B cell (primary cell): ENCODE measurements around the gene RACK1. TPM values are rescaled to one million over a fixed set of nuclear protein-coding genes. Genes with fewer than 3 reads are reported as not detected.
A peak's percentile ranks its signal among the peaks of the same experiment; 100 is the strongest.

Experiments
- ATAC-seq: fragments of 200-7000 bp; cut with Tn5 transposase; one replicate; pipeline ENCODE4 v1.10.0; 2021; ENCODE audit warnings: low read depth, mild to moderate bottlenecking, moderate number of reproducible peaks, moderate library complexity
- CTCF ChIA-PET: fragments of 350-600 bp; sonication (Branson Sonifier 250); formaldehyde crosslinking; loops from one replicate; lab custom pipeline; 2021; ENCODE audit warnings: antibody characterized with exemption, inconsistent platforms; lab: Charles Lee
- POLR2A ChIA-PET: fragments of 350-600 bp; sonication (Branson Sonifier 250); formaldehyde crosslinking; loops from one replicate; lab custom pipeline; 2021; ENCODE audit warnings: antibody characterized with exemption; lab: Charles Lee
- DNase-seq: peaks from one replicate; pipeline ENCODE4 v3.0.0; 2013
- H2AFZ ChIP-seq: 2 replicates; pipeline ENCODE4 v1.6.1; 2012; ENCODE audit warnings: mild to moderate bottlenecking, low read depth, low read length; ENCODE audit not compliant: insufficient read depth, poor library complexity, severe bottlenecking
- H3K27ac ChIP-seq, 2 donors: 1 replicate in 1 of 2; 2 replicates in 1 of 2; pipeline ENCODE4 v1.5.1; 2012 to 2013; ENCODE audit warnings: low read length in 2 of 2, mild to moderate bottlenecking in 2 of 2, moderate library complexity in 1 of 2
- H3K27me3 ChIP-seq, 4 experiments: fragments of 200-600 bp in 1 of 4; sonication (generic) in 1 of 4; replicated peaks in 1 of 4; 1 replicate in 2 of 4; 2 replicates in 2 of 4; pipeline versions ENCODE4 v1.6.1 to v1.7.0; 2013 to 2016; ENCODE audit warnings: low read length in 3 of 4, mild to moderate bottlenecking in 2 of 4, mixed read lengths in 1 of 4, moderate library complexity in 1 of 4; ENCODE audit not compliant: insufficient read depth in 4 of 4, control insufficient read depth in 3 of 4; ENCODE audit errors: control extremely low read depth in 1 of 4
- H3K36me3 ChIP-seq, 2 experiments: replicated peaks in 1 of 2; 1 replicate in 1 of 2; 2 replicates in 1 of 2; pipeline versions ENCODE4 v1.6.1 to v1.7.1; 2013; ENCODE audit warnings: low read length in 1 of 2; ENCODE audit not compliant: insufficient read depth in 2 of 2, control insufficient read depth in 1 of 2; ENCODE audit errors: control extremely low read depth in 1 of 2, extremely low read depth in 1 of 2
- H3K4me1 ChIP-seq, 2 donors: fragments of 200-600 bp in 1 of 2; sonication (generic) in 1 of 2; 1 replicate in 1 of 2; 2 replicates in 1 of 2; pipeline versions ENCODE4 v1.5.1 to v1.6.1; 2013 to 2017; ENCODE audit warnings: low read length in 2 of 2; ENCODE audit not compliant: control insufficient read depth in 2 of 2, insufficient read depth in 2 of 2
- H3K4me2 ChIP-seq: replicated peaks from 2 replicates; pipeline ENCODE3; 2012; ENCODE audit warnings: mild to moderate bottlenecking, low read depth, low read length; ENCODE audit not compliant: poor library complexity, severe bottlenecking
- H3K4me3 ChIP-seq, 5 experiments: fragments of 200-600 bp in 1 of 5; sonication (generic) in 1 of 5; 1 replicate in 3 of 5; 2 replicates in 2 of 5; pipeline versions ENCODE4 v1.5.1 to v1.7.0; 2011 to 2016; ENCODE audit warnings: low read length in 4 of 5, mild to moderate bottlenecking in 4 of 5, low read depth in 2 of 5, control low read depth in 1 of 5, moderate library complexity in 1 of 5; ENCODE audit not compliant: insufficient read depth in 1 of 5; ENCODE audit errors: control extremely low read depth in 1 of 5, extremely low read depth in 1 of 5
- H3K79me2 ChIP-seq: fragments of 200-600 bp; sonication (generic); one replicate; pipeline ENCODE4 v1.6.0; 2016; ENCODE audit warnings: low read length; ENCODE audit not compliant: control insufficient read depth, insufficient read depth
- H3K9ac ChIP-seq: fragments of 200-600 bp; sonication (generic); 2 replicates; pipeline ENCODE4 v1.6.1; 2017; ENCODE audit warnings: mild to moderate bottlenecking, low read length, moderate library complexity
- H3K9me3 ChIP-seq, 3 donors: one replicate each; pipeline versions ENCODE4 v1.6.1 to v1.7.1; 2013; ENCODE audit warnings: low read length in 2 of 3; ENCODE audit not compliant: control insufficient read depth in 2 of 3, insufficient read depth in 1 of 3; ENCODE audit errors: control extremely low read depth in 1 of 3
- H4K20me1 ChIP-seq: 2 replicates; pipeline ENCODE4 v1.6.0; 2012; ENCODE audit warnings: mild to moderate bottlenecking, low read length; ENCODE audit not compliant: insufficient read depth, control insufficient read depth, poor library complexity, severe bottlenecking
- H3K27ac Mint-ChIP-seq: one replicate; pipeline ENCODE4 v1.8.0; 2021; ENCODE audit warnings: mixed read lengths
- H3K27me3 Mint-ChIP-seq: one replicate; pipeline ENCODE4 v1.8.0; 2021; ENCODE audit warnings: mixed read lengths
- H3K4me1 Mint-ChIP-seq: one replicate; pipeline ENCODE4 v1.8.0; 2021; ENCODE audit warnings: mixed read lengths
- H3K4me3 Mint-ChIP-seq: one replicate; pipeline ENCODE4 v1.8.0; 2021; ENCODE audit warnings: mixed read lengths
- H3K9me3 Mint-ChIP-seq: one replicate; pipeline ENCODE4 v1.8.0; 2022; ENCODE audit warnings: mixed read lengths; ENCODE audit not compliant: insufficient read depth
- CTCF ChIP-seq: fragments of 200-600 bp; IDR thresholded peaks from one replicate; pipeline ENCODE4 v1.8.0; 2022; ENCODE audit warnings: antibody characterized with exemption, mild to moderate bottlenecking
- EZH2 ChIP-seq: IDR thresholded peaks from 2 replicates; pipeline ENCODE4 v1.6.1; 2012; ENCODE audit warnings: borderline replicate concordance, low read depth, mild to moderate bottlenecking, moderate library complexity, low read length; ENCODE audit not compliant: insufficient read depth, poor library complexity, severe bottlenecking
- WGBS: methylation state at CpG from one replicate; pipeline ENCODE4 v1.1.5; 2013; ENCODE audit warnings: missing lambda C conversion rate; ENCODE audit not compliant: insufficient coverage; 5-methylcytosine and 5-hydroxymethylcytosine counted together
- intact Hi-C: fragments of 100-400 bp; cut with micrococcal nuclease; formaldehyde crosslinking; loops from one replicate; pipeline ENCODE4 v1.10.0; 2022
- polyA plus RNA-seq: library from polyadenylated mRNA; depleted of rRNA; stranded (reverse); fragments of >200 nt; gene quantifications from 2 replicates; pipeline ENCODE4 v1.2.3, GENCODE V29; 2012
- total RNA-seq, 2 donors: library from RNA; stranded (reverse); fragments of 120-200 nt in 1 of 2; gene quantifications; 1 replicate in 1 of 2; 2 replicates in 1 of 2; pipeline versions ENCODE4 v1.2.3 to v1.2.4, GENCODE V29; 2013 to 2022

Gene RACK1
- total and polyA plus RNA-seq, 2 donors (not counting 1 experiment from before 2014, with no cell fraction given), result 2,047 to 4,130 TPM

DNA sequence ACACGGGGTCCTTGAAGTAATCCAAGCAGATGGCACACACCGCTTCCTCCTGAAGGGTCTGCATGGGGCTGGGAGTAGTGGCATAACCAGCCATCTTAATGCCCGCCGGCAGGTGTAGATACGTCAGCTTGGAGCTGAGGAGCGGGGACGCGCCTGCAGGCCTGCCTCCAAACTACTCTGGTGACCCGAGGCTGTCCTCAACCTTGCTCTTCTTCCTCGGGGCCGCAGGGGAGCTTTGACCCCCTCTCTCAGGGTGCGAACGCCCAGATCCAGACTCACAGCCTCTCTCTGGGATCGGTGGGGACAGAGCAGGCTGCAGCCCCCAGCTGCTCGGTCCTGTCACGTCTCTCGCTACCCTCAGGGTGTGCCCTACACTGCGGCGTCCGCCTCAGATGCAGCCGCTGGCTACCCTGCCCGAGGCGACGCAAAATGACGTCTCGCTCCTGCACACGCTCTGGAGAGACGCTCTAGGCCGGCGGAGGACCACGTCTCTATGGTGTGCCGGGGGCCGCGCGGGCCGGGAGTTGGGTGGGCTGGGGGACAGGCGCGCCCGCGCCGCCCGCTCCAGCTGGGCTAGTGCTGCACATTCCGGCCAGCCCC lies 17.1 kb upstream of the RACK1 start, which contains the start of gene TRIM52:
Gene TRIM52 (minus strand): TSS at position 424 of the 600 bp plus-strand sequence. CDS start 330 bp downstream, at position 94.
- Mint-ChIP-seq H3K4me1 (peaks cover 51% of the 10 kb centered on the region), H3K27ac (peak within 1 kb of the TSS; percentile 97), H3K4me3 (peak within 1 kb of the TSS; percentile 95), H3K27me3 (no peaks in the 10 kb centered on the region), H3K9me3 (no peaks in the 10 kb centered on the region)
- intact Hi-C loops, result loop anchor here (1.0 to 5.0 kb wide), 5 partner anchors 15 to 459 kb away; partner anchors contain the start of genes MGAT1 and TRIM41
- peaks cover 0 to 9% (median 0%) of the 10 kb centered on the region in 3 donors for H3K9me3 ChIP-seq
- H3K36me3 ChIP-seq, result peaks cover 5 to 10% of the 10 kb centered on the region in 2 experiments
- H3K4me1 ChIP-seq, result peaks cover 22 to 38% of the 10 kb centered on the region in 2 donors
- under 1% methylated on average over 43 of the region's 43 CpGs for WGBS
- ATAC-seq, result peak; percentile 79
- H3K27ac ChIP-seq, result peak within 1 kb of the TSS; percentile 98
- H3K4me2 ChIP-seq, result peak within 1 kb of the TSS; percentile 96
- ChIA-PET POLR2A (interaction anchor here (0.7 to 3.1 kb wide), 13 partner anchors 12 to 457 kb away, joined by 3 to 63 read pairs (median 13); partner anchors contain the start of genes RACK1 and TRIM41), CTCF (interaction anchor here (0.8 to 4.0 kb wide), 11 partner anchors 10 to 101 kb away, joined by 3 to 28 read pairs (median 6); partner anchors contain the start of genes RACK1 and TRIM41)
- no peaks in the 10 kb centered on the region for H3K27me3 ChIP-seq
- peak within 1 kb of the TSS; percentile 100 for H3K9ac ChIP-seq
- peaks cover 77% of the 10 kb centered on the region for H3K79me2 ChIP-seq
- TF ChIP-seq EZH2 (no peak), CTCF (peak; percentile 17)
- peak within 1 kb of the TSS; percentile 98 for H2AFZ ChIP-seq
- H3K4me3 ChIP-seq, result peak within 1 kb of the TSS; percentile 67 to 99 (median 98)
- DNase-seq, result peak; percentile 94
- H4K20me1 ChIP-seq, result peaks cover 13% of the 10 kb centered on the region
